OCI-LY1 (cell line): ENCODE results near the gene MED28.

Source experiments
- EZH2 ChIP-seq: fragments of 200-600 bp; sonication (generic), shearing (Covaris generic); IDR thresholded peaks from 2 replicates; pipeline ENCODE4 v1.8.0; 2017; ENCODE audit warnings: borderline replicate concordance, mixed run types, mild to moderate bottlenecking, antibody characterized with exemption, low read length, moderate library complexity, mixed read lengths
- TF ChIP-seq, protein P1 (sequence below): fragments of 200-600 bp; sonication (generic), shearing (Covaris generic); IDR thresholded peaks from 2 replicates; pipeline ENCODE4 v1.5.1; 2017; ENCODE audit warnings: mild to moderate bottlenecking, antibody characterized with exemption, low read length, moderate library complexity, mixed read lengths

DNA sequence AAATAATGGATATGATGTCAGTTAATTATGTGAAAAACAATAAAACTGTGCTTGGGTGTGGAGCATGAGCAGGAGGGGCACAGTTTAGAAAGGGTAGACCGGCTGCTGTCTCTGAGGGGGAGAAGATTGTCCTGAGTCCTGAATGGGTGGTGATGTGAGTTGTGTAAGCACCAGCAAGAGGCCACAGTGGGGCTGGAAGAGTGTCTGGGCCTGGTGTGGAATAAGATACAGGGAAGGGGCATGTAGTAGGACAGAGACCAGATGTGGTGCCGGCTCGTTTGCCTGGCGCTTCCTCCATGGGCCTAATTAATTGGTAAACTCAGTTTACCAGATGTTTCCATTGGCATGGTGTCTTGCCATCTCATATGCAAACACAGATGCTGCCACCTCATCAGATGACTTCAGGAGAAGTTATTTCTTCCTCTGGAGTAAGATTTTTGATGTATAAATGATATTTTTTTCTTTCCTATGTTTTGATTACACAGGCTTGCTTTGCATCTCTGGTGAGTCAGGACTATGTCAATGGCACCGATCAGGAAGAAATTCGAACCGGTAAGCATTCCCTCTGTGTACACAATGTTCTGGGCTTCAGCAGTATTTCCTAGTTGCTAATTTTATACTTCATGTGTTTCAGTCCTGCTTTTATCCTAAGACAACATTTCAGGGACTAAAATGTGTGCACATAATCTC lies 5.1 kb downstream of the MED28 start:
- TF ChIP-seq, protein P1, sequence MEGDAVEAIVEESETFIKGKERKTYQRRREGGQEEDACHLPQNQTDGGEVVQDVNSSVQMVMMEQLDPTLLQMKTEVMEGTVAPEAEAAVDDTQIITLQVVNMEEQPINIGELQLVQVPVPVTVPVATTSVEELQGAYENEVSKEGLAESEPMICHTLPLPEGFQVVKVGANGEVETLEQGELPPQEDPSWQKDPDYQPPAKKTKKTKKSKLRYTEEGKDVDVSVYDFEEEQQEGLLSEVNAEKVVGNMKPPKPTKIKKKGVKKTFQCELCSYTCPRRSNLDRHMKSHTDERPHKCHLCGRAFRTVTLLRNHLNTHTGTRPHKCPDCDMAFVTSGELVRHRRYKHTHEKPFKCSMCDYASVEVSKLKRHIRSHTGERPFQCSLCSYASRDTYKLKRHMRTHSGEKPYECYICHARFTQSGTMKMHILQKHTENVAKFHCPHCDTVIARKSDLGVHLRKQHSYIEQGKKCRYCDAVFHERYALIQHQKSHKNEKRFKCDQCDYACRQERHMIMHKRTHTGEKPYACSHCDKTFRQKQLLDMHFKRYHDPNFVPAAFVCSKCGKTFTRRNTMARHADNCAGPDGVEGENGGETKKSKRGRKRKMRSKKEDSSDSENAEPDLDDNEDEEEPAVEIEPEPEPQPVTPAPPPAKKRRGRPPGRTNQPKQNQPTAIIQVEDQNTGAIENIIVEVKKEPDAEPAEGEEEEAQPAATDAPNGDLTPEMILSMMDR, result no peak
- TF ChIP-seq EZH2, result no peak
